K562 (cell line): Measurements from ENCODE around the gene IBA57. TPM values are rescaled to one million over a fixed set of nuclear protein-coding genes. Genes with fewer than 3 reads are reported as not detected.

ENCODE experiments used
- ATF7 ChIP-seq: fragments of 450-650 bp; IDR thresholded peaks from 2 replicates; pipeline ENCODE4 v1.7.1; 2014; ENCODE audit warnings: mild to moderate bottlenecking, moderate library complexity
- EGR1 ChIP-seq: fragments of 450-650 bp; conservative IDR thresholded peaks from 2 replicates; pipeline ENCODE4 v1.6.1; 2017; ENCODE audit warnings: mild to moderate bottlenecking
- GABPB1 ChIP-seq: sonication (generic); formaldehyde crosslinking; IDR thresholded peaks from 2 replicates; pipeline ENCODE4 v1.8.0; 2022; ENCODE audit warnings: mild to moderate bottlenecking, missing genetic modification reagents
- HMGXB4 ChIP-seq: sonication (generic); formaldehyde crosslinking; IDR thresholded peaks from 2 replicates; pipeline ENCODE4 v1.8.1; 2023; ENCODE audit warnings: mild to moderate bottlenecking, missing genetic modification reagents
- KAT8 ChIP-seq: fragments of 450-650 bp; IDR thresholded peaks from 2 replicates; pipeline ENCODE4 v1.6.1; 2016; ENCODE audit warnings: low read depth, mild to moderate bottlenecking
- MGA ChIP-seq: fragments of 450-650 bp; IDR thresholded peaks from 2 replicates; pipeline ENCODE4 v1.6.1; 2016; ENCODE audit warnings: mild to moderate bottlenecking, moderate library complexity
- TCF7L2 ChIP-seq: fragments of 150-350 bp; IDR thresholded peaks from 2 replicates; pipeline ENCODE4 v1.6.1; 2016; ENCODE audit warnings: low read depth, mild to moderate bottlenecking, low read length, moderate library complexity
- YBX1 ChIP-seq: fragments of 450-650 bp; IDR thresholded peaks from 2 replicates; pipeline ENCODE4 v1.7.1; 2016; ENCODE audit warnings: mild to moderate bottlenecking
- ZBTB2 ChIP-seq: fragments of 450-650 bp; IDR thresholded peaks from 2 replicates; pipeline ENCODE4 v1.6.1; 2016; ENCODE audit warnings: antibody characterized with exemption
- polyA plus RNA-seq, 8 experiments: library from polyadenylated mRNA; depleted of rRNA in 4 of 8; stranded (reverse) in 5 of 8; unstranded in 3 of 8; fragments of >200 nt; fragmentation: Nextera tagmentation in 2 of 8; fragmentation: Illumina TruSeq in 1 of 8; extraction: Ambion mirVana in 2 of 8; extraction: Trizol in 1 of 8; gene quantifications; 2 replicates each; pipeline versions ENCODE4 v1.2.1 to v1.2.3, GENCODE V29; 2011 to 2014; ENCODE audit warnings: inconsistent platforms in 1 of 8, missing spikeins in 1 of 8
- total RNA-seq, 7 experiments: library from RNA; depleted of rRNA in 6 of 7; stranded (reverse); fragments of >200 nt in 6 of 7; fragmentation: Illumina TruSeq in 2 of 7; extraction: Trizol in 2 of 7; gene quantifications; 2 replicates each; pipeline versions ENCODE4 v1.2.1 to v1.2.3, GENCODE V29; 2011 to 2021; ENCODE audit warnings: low replicate concordance in 1 of 7
- TF ChIP-seq, protein P1 (sequence below): fragments of 450-650 bp; conservative IDR thresholded peaks from 2 replicates; pipeline ENCODE4 v1.6.1; 2016; ENCODE audit warnings: missing genetic modification characterization, low read depth, mild to moderate bottlenecking, control low read depth, missing compliant biosample characterization

Gene IBA57
- total and polyA plus RNA-seq, 9 of the 15 experiments (the other 6 are each of a cell fraction or from before 2014, with no cell fraction given) = 0.77 to 15.5 (median 2.7) TPM

- TF ChIP-seq MGA (peak; percentile 93), ZBTB2 (peak; percentile 28; the same call in 1 of the 2 replicates), YBX1 (0 out of 2 replicates have a peak, but pooled peaks have one; percentile 57), GABPB1 (CRISPR knock-in tag) (peak; percentile 68), KAT8 (no peak), HMGXB4 (CRISPR knock-in tag) (0 out of 2 replicates have a peak, but pooled peaks have one; percentile 78), ATF7 (0 out of 2 replicates have a peak, but pooled peaks have one; percentile 32), EGR1 (peak; percentile 42; the same call in 1 of the 2 replicates), TCF7L2 (no peak)
- TF ChIP-seq, protein P1, sequence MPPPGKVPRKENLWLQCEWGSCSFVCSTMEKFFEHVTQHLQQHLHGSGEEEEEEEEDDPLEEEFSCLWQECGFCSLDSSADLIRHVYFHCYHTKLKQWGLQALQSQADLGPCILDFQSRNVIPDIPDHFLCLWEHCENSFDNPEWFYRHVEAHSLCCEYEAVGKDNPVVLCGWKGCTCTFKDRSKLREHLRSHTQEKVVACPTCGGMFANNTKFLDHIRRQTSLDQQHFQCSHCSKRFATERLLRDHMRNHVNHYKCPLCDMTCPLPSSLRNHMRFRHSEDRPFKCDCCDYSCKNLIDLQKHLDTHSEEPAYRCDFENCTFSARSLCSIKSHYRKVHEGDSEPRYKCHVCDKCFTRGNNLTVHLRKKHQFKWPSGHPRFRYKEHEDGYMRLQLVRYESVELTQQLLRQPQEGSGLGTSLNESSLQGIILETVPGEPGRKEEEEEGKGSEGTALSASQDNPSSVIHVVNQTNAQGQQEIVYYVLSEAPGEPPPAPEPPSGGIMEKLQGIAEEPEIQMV (tag) = no peak
These were observed 47.6 kb downstream of the IBA57 start (continued) for GRCh38 chr1:228212966-228213844.
